ENCODE measurements around the gene PCBD2. TPM values are rescaled to one million over a fixed set of nuclear protein-coding genes. Genes with fewer than 3 reads are reported as not detected.

The PCBD2 gene
- total and polyA plus RNA-seq, 2 donors (not counting 1 experiment from before 2014, with no cell fraction given) = 3.8 to 5.4 TPM

GRCh38 chr5:135004376-135004775, 99.4 kb downstream of the PCBD2 start:
- H3K36me3 ChIP-seq (ENCODE audit: control insufficient read depth, insufficient read depth, low read length) = no peaks in the 10 kb centered on the region
- no peaks in the 10 kb centered on the region for H3K27me3 ChIP-seq (ENCODE audit: control insufficient read depth, insufficient read depth, low read length)
- no peaks in the 10 kb centered on the region for H3K79me2 ChIP-seq (ENCODE audit: control insufficient read depth, insufficient read depth, low read length)
- no peak overlapping the region for H3K4me2 ChIP-seq (ENCODE audit: extremely low read depth, insufficient read depth, low read length)
- DNase-seq (ENCODE audit: low read depth in 2 of 2) = no peak
- no peaks in the 10 kb centered on the region for H3K4me1 ChIP-seq (ENCODE audit: control insufficient read depth, extremely low read depth, insufficient read depth, low read length)
- H3K27ac ChIP-seq (ENCODE audit: insufficient read depth, low read length) = no peak overlapping the region
- H3K9ac ChIP-seq (ENCODE audit: insufficient read depth, low read length) = no peak overlapping the region
- TF ChIP-seq EZH2 (IDR thresholded peaks at IDR 0.05; ENCODE audit: low read length, missing control alignments) = no peak
- TF ChIP-seq CTCF (conservative IDR thresholded peaks at IDR 0.05 in 1 of 2, IDR thresholded peaks at IDR 0.05 in 1 of 2; ENCODE audit: low read depth in 1 of 2, low read length in 2 of 2) = no peak
- H4K20me1 ChIP-seq (ENCODE audit: control insufficient read depth, extremely low read depth, insufficient read depth, low read length) = no peaks in the 10 kb centered on the region
- no peak overlapping the region for H2AFZ ChIP-seq (ENCODE audit: low read length)
- no peak overlapping the region for H3K4me3 ChIP-seq (replicated peaks in 1 of 4; ENCODE audit: control extremely low read depth in 1 of 4, insufficient read depth in 1 of 4, low read depth in 3 of 4, low read length in 4 of 4)
- H3K9me3 ChIP-seq (ENCODE audit: control insufficient read depth, insufficient read depth, low read depth, low read length) = no peaks in the 10 kb centered on the region

- Histone ChIP-seq H3K79me2 (ENCODE audit: control insufficient read depth, insufficient read depth, low read length) (no peaks in the 10 kb centered on the region), H3K27me3 (ENCODE audit: control insufficient read depth, insufficient read depth, low read length) (no peaks in the 10 kb centered on the region), H3K36me3 (ENCODE audit: control insufficient read depth, insufficient read depth, low read length) (no peaks in the 10 kb centered on the region), H3K4me2 (ENCODE audit: extremely low read depth, insufficient read depth, low read length) (no peak overlapping the region), H3K9me3 (ENCODE audit: control insufficient read depth, insufficient read depth, low read depth, low read length) (no peaks in the 10 kb centered on the region), H3K4me1 (ENCODE audit: control insufficient read depth, extremely low read depth, insufficient read depth, low read length) (no peaks in the 10 kb centered on the region), H3K4me3 (replicated peaks in 1 of 4; ENCODE audit: control extremely low read depth in 1 of 4, insufficient read depth in 1 of 4, low read depth in 3 of 4, low read length in 4 of 4) (no peak overlapping the region), H3K9ac (ENCODE audit: insufficient read depth, low read length) (no peak overlapping the region), H3K27ac (ENCODE audit: insufficient read depth, low read length) (no peak overlapping the region), H4K20me1 (ENCODE audit: control insufficient read depth, extremely low read depth, insufficient read depth, low read length) (no peaks in the 10 kb centered on the region), H2AFZ (ENCODE audit: low read length) (no peak overlapping the region)
- DNase-seq (ENCODE audit: low read depth in 2 of 2) = no peak
- TF ChIP-seq EZH2 (IDR thresholded peaks at IDR 0.05; ENCODE audit: low read length, missing control alignments) = no peak
- TF ChIP-seq CTCF (conservative IDR thresholded peaks at IDR 0.05 in 1 of 2, IDR thresholded peaks at IDR 0.05 in 1 of 2; ENCODE audit: low read depth in 1 of 2, low read length in 2 of 2) = no peak
Observed at GRCh38 chr5:135005076-135005475, 100.1 kb downstream of the PCBD2 start.

GRCh38 chr5:135007305-135007704, 102.4 kb downstream of the PCBD2 start:
- no peaks in the 10 kb centered on the region for H3K4me1 ChIP-seq (ENCODE audit: control insufficient read depth, extremely low read depth, insufficient read depth, low read length)
- no peaks in the 10 kb centered on the region for H3K36me3 ChIP-seq (ENCODE audit: control insufficient read depth, insufficient read depth, low read length)
- H3K4me2 ChIP-seq (ENCODE audit: extremely low read depth, insufficient read depth, low read length) = no peak overlapping the region
- no peak overlapping the region for H3K9ac ChIP-seq (ENCODE audit: insufficient read depth, low read length)
- H3K9me3 ChIP-seq (ENCODE audit: control insufficient read depth, insufficient read depth, low read depth, low read length) = no peaks in the 10 kb centered on the region
- H3K79me2 ChIP-seq (ENCODE audit: control insufficient read depth, insufficient read depth, low read length) = no peaks in the 10 kb centered on the region
- DNase-seq (ENCODE audit: low read depth in 2 of 2) = no peak
- H3K4me3 ChIP-seq (replicated peaks in 1 of 4; ENCODE audit: control extremely low read depth in 1 of 4, insufficient read depth in 1 of 4, low read depth in 3 of 4, low read length in 4 of 4) = no peak overlapping the region
- H2AFZ ChIP-seq (ENCODE audit: low read length) = no peak overlapping the region
- no peak overlapping the region for H3K27ac ChIP-seq (ENCODE audit: insufficient read depth, low read length)
- H4K20me1 ChIP-seq (ENCODE audit: control insufficient read depth, extremely low read depth, insufficient read depth, low read length) = no peaks in the 10 kb centered on the region
- H3K27me3 ChIP-seq (ENCODE audit: control insufficient read depth, insufficient read depth, low read length) = no peaks in the 10 kb centered on the region
- TF ChIP-seq EZH2 (IDR thresholded peaks at IDR 0.05; ENCODE audit: low read length, missing control alignments) (no peak), CTCF (conservative IDR thresholded peaks at IDR 0.05 in 1 of 2, IDR thresholded peaks at IDR 0.05 in 1 of 2; ENCODE audit: low read depth in 1 of 2, low read length in 2 of 2) (no peak)

Data from fibroblast of lung (primary cell).